ENCODE measurements around the gene PARPBP. TPM values are rescaled to one million over a fixed set of nuclear protein-coding genes. Genes with fewer than 3 reads are reported as not detected.

The PARPBP gene
- total and polyA plus RNA-seq, 2 donors (not counting 1 experiment from before 2014, with no cell fraction given): 1.2 to 5.2 TPM

DNA sequence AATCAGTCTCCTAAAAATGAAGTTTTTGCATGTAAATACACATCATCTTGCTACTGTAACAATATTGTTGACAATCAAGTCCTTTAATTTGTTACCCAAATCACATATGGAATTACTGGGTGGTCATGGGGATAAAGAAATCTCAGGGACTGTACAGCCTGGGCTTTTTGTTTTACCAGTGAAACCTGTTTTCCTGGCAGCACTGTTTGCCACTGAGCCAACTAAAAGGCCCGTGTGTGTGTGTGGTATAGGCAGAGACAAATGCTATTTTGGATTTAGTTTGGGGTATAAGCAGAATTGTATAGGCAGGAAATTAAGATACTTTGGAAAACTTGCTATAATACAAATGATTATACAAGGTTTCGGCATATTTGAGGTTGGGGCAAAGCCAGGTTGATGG, 5.8 kb upstream of the PARPBP start:
- ChIA-PET CTCF (interaction anchor here (1.1 kb wide), 1 partner anchor 21 kb away, joined by 3 read pairs; no protein-coding TSS in a partner anchor), POLR2A (no interaction called here)
- no peak overlapping the region for H3K4me3 Mint-ChIP-seq
- DNase-seq (no peak), ATAC-seq (ENCODE audit: low read depth) (no peak)
- no peak overlapping the region for H2AFZ ChIP-seq (ENCODE audit: insufficient read depth, low read depth, low read length, poor library complexity, severe bottlenecking)
- no peaks in the 10 kb centered on the region for H3K9me3 Mint-ChIP-seq (ENCODE audit: insufficient read depth)
- intact Hi-C loops (cut with micrococcal nuclease): no loop called here
- peaks cover 4 to 5% of the 10 kb centered on the region in 2 donors for H3K4me1 ChIP-seq (ENCODE audit: control insufficient read depth in 2 of 2, insufficient read depth in 2 of 2, low read length in 2 of 2)
- H3K27me3 ChIP-seq (replicated peaks in 1 of 4; ENCODE audit: control extremely low read depth in 1 of 4, control insufficient read depth in 3 of 4, insufficient read depth in 4 of 4, low read length in 3 of 4): no peaks in the 10 kb centered on the region
- no peak overlapping the region for H3K4me2 ChIP-seq (replicated peaks; ENCODE audit: low read depth, low read length, poor library complexity, severe bottlenecking)
- H3K79me2 ChIP-seq (ENCODE audit: control insufficient read depth, insufficient read depth, low read length): no peaks in the 10 kb centered on the region
- no peaks in the 10 kb centered on the region for H3K9me3 ChIP-seq (ENCODE audit: control extremely low read depth in 1 of 3, control insufficient read depth in 2 of 3, insufficient read depth in 1 of 3, low read length in 2 of 3)
- peaks cover 7 to 22% of the 10 kb centered on the region in 2 experiments for H3K36me3 ChIP-seq (replicated peaks in 1 of 2; ENCODE audit: control extremely low read depth in 1 of 2, control insufficient read depth in 1 of 2, extremely low read depth in 1 of 2, insufficient read depth in 2 of 2, low read length in 1 of 2)
- H3K9ac ChIP-seq (ENCODE audit: low read length): no peak overlapping the region
- H3K4me3 ChIP-seq (ENCODE audit: control extremely low read depth in 1 of 5, extremely low read depth in 1 of 5, insufficient read depth in 1 of 5, low read depth in 2 of 5, low read length in 4 of 5): no peak overlapping the region
- TF ChIP-seq, protein P1, sequence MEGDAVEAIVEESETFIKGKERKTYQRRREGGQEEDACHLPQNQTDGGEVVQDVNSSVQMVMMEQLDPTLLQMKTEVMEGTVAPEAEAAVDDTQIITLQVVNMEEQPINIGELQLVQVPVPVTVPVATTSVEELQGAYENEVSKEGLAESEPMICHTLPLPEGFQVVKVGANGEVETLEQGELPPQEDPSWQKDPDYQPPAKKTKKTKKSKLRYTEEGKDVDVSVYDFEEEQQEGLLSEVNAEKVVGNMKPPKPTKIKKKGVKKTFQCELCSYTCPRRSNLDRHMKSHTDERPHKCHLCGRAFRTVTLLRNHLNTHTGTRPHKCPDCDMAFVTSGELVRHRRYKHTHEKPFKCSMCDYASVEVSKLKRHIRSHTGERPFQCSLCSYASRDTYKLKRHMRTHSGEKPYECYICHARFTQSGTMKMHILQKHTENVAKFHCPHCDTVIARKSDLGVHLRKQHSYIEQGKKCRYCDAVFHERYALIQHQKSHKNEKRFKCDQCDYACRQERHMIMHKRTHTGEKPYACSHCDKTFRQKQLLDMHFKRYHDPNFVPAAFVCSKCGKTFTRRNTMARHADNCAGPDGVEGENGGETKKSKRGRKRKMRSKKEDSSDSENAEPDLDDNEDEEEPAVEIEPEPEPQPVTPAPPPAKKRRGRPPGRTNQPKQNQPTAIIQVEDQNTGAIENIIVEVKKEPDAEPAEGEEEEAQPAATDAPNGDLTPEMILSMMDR (IDR thresholded peaks at IDR 0.05): no peak
- no peak for TF ChIP-seq EZH2 (IDR thresholded peaks at IDR 0.05; ENCODE audit: borderline replicate concordance, insufficient read depth, low read depth, low read length, poor library complexity, severe bottlenecking)
- WGBS (ENCODE audit: insufficient coverage): 100% methylated on average over 1 of the region's 2 CpGs
- no peaks in the 10 kb centered on the region for H3K27me3 Mint-ChIP-seq
- no peaks in the 10 kb centered on the region for H4K20me1 ChIP-seq (ENCODE audit: control insufficient read depth, insufficient read depth, low read length, poor library complexity, severe bottlenecking)
- no peak overlapping the region for H3K27ac ChIP-seq (ENCODE audit: low read length in 2 of 2)
- H3K4me1 Mint-ChIP-seq: peaks cover 7% of the 10 kb centered on the region
- no peak overlapping the region for H3K27ac Mint-ChIP-seq

DNA sequence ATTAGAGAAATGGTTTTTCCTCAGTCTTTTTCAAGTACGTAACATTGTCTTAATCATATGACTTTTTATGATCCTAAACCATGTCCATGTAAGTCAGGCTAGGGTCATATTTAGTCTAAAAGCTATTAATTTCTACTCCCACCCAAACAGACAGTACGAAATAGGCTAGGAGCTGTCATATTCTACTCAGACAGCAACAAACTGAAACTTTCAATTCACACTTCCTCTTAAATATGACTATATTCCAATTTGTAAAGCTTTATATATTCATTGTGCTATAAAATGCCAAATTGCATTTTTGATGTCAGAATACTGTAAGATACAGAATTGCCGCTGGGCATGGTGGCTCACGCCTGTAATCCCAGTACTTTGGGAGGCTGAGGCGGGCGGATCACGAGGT, 3.6 kb upstream of the PARPBP start:
- ATAC-seq (ENCODE audit: low read depth): no peak
- CTCF ChIA-PET: no interaction called here
- no peak for TF ChIP-seq EZH2 (IDR thresholded peaks at IDR 0.05; ENCODE audit: borderline replicate concordance, insufficient read depth, low read depth, low read length, poor library complexity, severe bottlenecking)
- TF ChIP-seq, protein P1 (IDR thresholded peaks at IDR 0.05): no peak
- 95% methylated on average over 5 of the region's 7 CpGs for WGBS (ENCODE audit: insufficient coverage)
- Histone ChIP-seq H3K27me3 (replicated peaks in 1 of 4; ENCODE audit: control extremely low read depth in 1 of 4, control insufficient read depth in 3 of 4, insufficient read depth in 4 of 4, low read length in 3 of 4) (no peaks in the 10 kb centered on the region), H3K9me3 (ENCODE audit: control extremely low read depth in 1 of 3, control insufficient read depth in 2 of 3, insufficient read depth in 1 of 3, low read length in 2 of 3) (no peaks in the 10 kb centered on the region), H3K27ac (ENCODE audit: low read length in 2 of 2) (no peak overlapping the region), H2AFZ (ENCODE audit: insufficient read depth, low read depth, low read length, poor library complexity, severe bottlenecking) (no peak overlapping the region), H3K4me3 (ENCODE audit: control extremely low read depth in 1 of 5, extremely low read depth in 1 of 5, insufficient read depth in 1 of 5, low read depth in 2 of 5, low read length in 4 of 5) (no peak overlapping the region), H3K4me2 (replicated peaks; ENCODE audit: low read depth, low read length, poor library complexity, severe bottlenecking) (no peak overlapping the region), H4K20me1 (ENCODE audit: control insufficient read depth, insufficient read depth, low read length, poor library complexity, severe bottlenecking) (no peaks in the 10 kb centered on the region), H3K36me3 (replicated peaks in 1 of 2; ENCODE audit: control extremely low read depth in 1 of 2, control insufficient read depth in 1 of 2, extremely low read depth in 1 of 2, insufficient read depth in 2 of 2, low read length in 1 of 2) (peaks cover 4 to 12% of the 10 kb centered on the region in 2 experiments), H3K4me1 (ENCODE audit: control insufficient read depth in 2 of 2, insufficient read depth in 2 of 2, low read length in 2 of 2) (peaks cover 15 to 18% of the 10 kb centered on the region in 2 donors), H3K79me2 (ENCODE audit: control insufficient read depth, insufficient read depth, low read length) (peaks cover 10% of the 10 kb centered on the region), H3K9ac (ENCODE audit: low read length) (no peak overlapping the region)
- intact Hi-C loops (cut with micrococcal nuclease): loop anchor here (5.0 kb wide), 1 partner anchor 1914 kb away; the partner anchor contains the start of gene ACTR6
- POLR2A ChIA-PET: no interaction called here
- Mint-ChIP-seq H3K9me3 (ENCODE audit: insufficient read depth) (no peaks in the 10 kb centered on the region), H3K4me3 (no peak overlapping the region), H3K27ac (no peak overlapping the region), H3K4me1 (peaks cover 16% of the 10 kb centered on the region), H3K27me3 (no peaks in the 10 kb centered on the region)
- no peak for DNase-seq

Data from B cell (primary cell).